Measurements from ENCODE around the gene PDGFD. TPM values are rescaled to one million over a fixed set of nuclear protein-coding genes. Genes with fewer than 3 reads are reported as not detected.

The PDGFD gene
- total and polyA plus RNA-seq, 2 donors (not counting 1 experiment from before 2014, with no cell fraction given): 0.07 to 0.71 TPM

- Histone ChIP-seq H3K27me3 (replicated peaks in 1 of 4; ENCODE audit: control extremely low read depth in 1 of 4, control insufficient read depth in 3 of 4, insufficient read depth in 4 of 4, low read length in 3 of 4) (no peaks in the 10 kb centered on the region), H2AFZ (ENCODE audit: insufficient read depth, low read depth, low read length, poor library complexity, severe bottlenecking) (no peak overlapping the region), H3K79me2 (ENCODE audit: control insufficient read depth, insufficient read depth, low read length) (no peaks in the 10 kb centered on the region), H3K9ac (ENCODE audit: low read length) (no peak overlapping the region), H3K4me2 (replicated peaks; ENCODE audit: low read depth, low read length, poor library complexity, severe bottlenecking) (no peak overlapping the region), H3K9me3 (ENCODE audit: control extremely low read depth in 1 of 3, control insufficient read depth in 2 of 3, insufficient read depth in 1 of 3, low read length in 2 of 3) (no peaks in the 10 kb centered on the region), H3K4me1 (ENCODE audit: control insufficient read depth in 2 of 2, insufficient read depth in 2 of 2, low read length in 2 of 2) (no peaks in the 10 kb centered on the region), H3K4me3 (ENCODE audit: control extremely low read depth in 1 of 5, extremely low read depth in 1 of 5, insufficient read depth in 1 of 5, low read depth in 2 of 5, low read length in 4 of 5) (no peak overlapping the region), H3K36me3 (replicated peaks in 1 of 2; ENCODE audit: control extremely low read depth in 1 of 2, control insufficient read depth in 1 of 2, extremely low read depth in 1 of 2, insufficient read depth in 2 of 2, low read length in 1 of 2) (no peaks in the 10 kb centered on the region), H4K20me1 (ENCODE audit: control insufficient read depth, insufficient read depth, low read length, poor library complexity, severe bottlenecking) (no peaks in the 10 kb centered on the region), H3K27ac (ENCODE audit: low read length in 2 of 2) (no peak overlapping the region)
- Mint-ChIP-seq H3K27ac (no peak overlapping the region), H3K9me3 (ENCODE audit: insufficient read depth) (no peaks in the 10 kb centered on the region), H3K27me3 (no peaks in the 10 kb centered on the region), H3K4me3 (no peak overlapping the region), H3K4me1 (no peaks in the 10 kb centered on the region)
- no peak for TF ChIP-seq CTCF (IDR thresholded peaks at IDR 0.05)
- no peak for TF ChIP-seq EZH2 (IDR thresholded peaks at IDR 0.05; ENCODE audit: borderline replicate concordance, insufficient read depth, low read depth, low read length, poor library complexity, severe bottlenecking)
- intact Hi-C loops (cut with micrococcal nuclease): no loop called here
- POLR2A ChIA-PET: no interaction called here
- CTCF ChIA-PET: no interaction called here
- ATAC-seq (ENCODE audit: low read depth) (no peak), DNase-seq (no peak)
- no CpG with 5 or more reads among the region's 4 CpGs for WGBS (ENCODE audit: insufficient coverage)
Measured at GRCh38 chr11:104096900-104097299, 67.0 kb downstream of the PDGFD start.

GRCh38 chr11:104095791-104096190, 68.2 kb downstream of the PDGFD start:
- no peaks in the 10 kb centered on the region for H3K4me1 Mint-ChIP-seq
- no peak overlapping the region for H3K27ac Mint-ChIP-seq
- H3K9ac ChIP-seq (ENCODE audit: low read length): no peak overlapping the region
- H4K20me1 ChIP-seq (ENCODE audit: control insufficient read depth, insufficient read depth, low read length, poor library complexity, severe bottlenecking): no peaks in the 10 kb centered on the region
- no peaks in the 10 kb centered on the region for H3K36me3 ChIP-seq (replicated peaks in 1 of 2; ENCODE audit: control extremely low read depth in 1 of 2, control insufficient read depth in 1 of 2, extremely low read depth in 1 of 2, insufficient read depth in 2 of 2, low read length in 1 of 2)
- no peaks in the 10 kb centered on the region for H3K9me3 ChIP-seq (ENCODE audit: control extremely low read depth in 1 of 3, control insufficient read depth in 2 of 3, insufficient read depth in 1 of 3, low read length in 2 of 3)
- no peaks in the 10 kb centered on the region for H3K27me3 ChIP-seq (replicated peaks in 1 of 4; ENCODE audit: control extremely low read depth in 1 of 4, control insufficient read depth in 3 of 4, insufficient read depth in 4 of 4, low read length in 3 of 4)
- H3K79me2 ChIP-seq (ENCODE audit: control insufficient read depth, insufficient read depth, low read length): no peaks in the 10 kb centered on the region
- H3K9me3 Mint-ChIP-seq (ENCODE audit: insufficient read depth): no peaks in the 10 kb centered on the region
- no peak overlapping the region for H3K4me2 ChIP-seq (replicated peaks; ENCODE audit: low read depth, low read length, poor library complexity, severe bottlenecking)
- no peaks in the 10 kb centered on the region for H3K27me3 Mint-ChIP-seq
- H3K27ac ChIP-seq (ENCODE audit: low read length in 2 of 2): no peak overlapping the region
- CTCF ChIA-PET: no interaction called here
- no peak overlapping the region for H3K4me3 ChIP-seq (ENCODE audit: control extremely low read depth in 1 of 5, extremely low read depth in 1 of 5, insufficient read depth in 1 of 5, low read depth in 2 of 5, low read length in 4 of 5)
- POLR2A ChIA-PET: no interaction called here
- ATAC-seq (ENCODE audit: low read depth): no peak
- intact Hi-C loops (cut with micrococcal nuclease): no loop called here
- DNase-seq: no peak
- no peak overlapping the region for H3K4me3 Mint-ChIP-seq
- H3K4me1 ChIP-seq (ENCODE audit: control insufficient read depth in 2 of 2, insufficient read depth in 2 of 2, low read length in 2 of 2): no peaks in the 10 kb centered on the region
- H2AFZ ChIP-seq (ENCODE audit: insufficient read depth, low read depth, low read length, poor library complexity, severe bottlenecking): no peak overlapping the region
- no peak for TF ChIP-seq EZH2 (IDR thresholded peaks at IDR 0.05; ENCODE audit: borderline replicate concordance, insufficient read depth, low read depth, low read length, poor library complexity, severe bottlenecking)
- no peak for TF ChIP-seq CTCF (IDR thresholded peaks at IDR 0.05)

Data from B cell (primary cell).